ENCODE results near the gene LGMN.
"Not testable (repeated sequence)": the region's sequence is repeated elsewhere in the genome, so short reads cannot be mapped to it uniquely, and the experiment has no call there.

DNA sequence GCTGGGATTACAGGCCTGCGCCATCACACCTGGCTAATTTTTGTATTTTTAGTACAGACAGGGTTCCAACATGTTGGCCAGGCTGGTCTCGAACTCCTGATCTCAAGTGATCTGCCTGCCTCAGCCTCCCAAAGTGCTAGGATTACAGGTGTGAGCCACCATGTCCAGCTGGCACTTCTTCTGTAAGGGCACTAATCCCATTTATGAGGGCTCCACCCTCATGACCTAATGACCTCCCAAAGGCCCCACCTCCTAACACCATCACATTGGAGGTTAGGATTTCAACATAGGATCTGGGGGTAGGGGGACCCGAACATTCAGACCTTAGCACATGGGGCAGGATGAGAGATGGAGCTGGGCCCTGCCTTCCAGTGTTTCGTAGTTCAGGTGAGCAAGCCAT, 68.1 kb downstream of the LGMN start:
- not testable (repeated sequence) for TF ChIP-seq NFE2 (IDR thresholded peaks at IDR 0.05; ENCODE audit: low read depth); ZBTB49 (CRISPR knock-in tag; IDR thresholded peaks at IDR 0.05; ENCODE audit: borderline replicate concordance); CTBP1 (IDR thresholded peaks at IDR 0.05; ENCODE audit: borderline replicate concordance); SNRNP70 (optimal IDR thresholded peaks at IDR 0.05; ENCODE audit: low read depth, low read length); NONO (IDR thresholded peaks at IDR 0.05; ENCODE audit: low read depth in 2 of 2, low read length in 1 of 2); SP2 (IDR thresholded peaks at IDR 0.05; ENCODE audit: extremely low read depth, low read depth, low read length, poor library complexity, severe bottlenecking)
- TF ChIP-seq, protein P1, sequence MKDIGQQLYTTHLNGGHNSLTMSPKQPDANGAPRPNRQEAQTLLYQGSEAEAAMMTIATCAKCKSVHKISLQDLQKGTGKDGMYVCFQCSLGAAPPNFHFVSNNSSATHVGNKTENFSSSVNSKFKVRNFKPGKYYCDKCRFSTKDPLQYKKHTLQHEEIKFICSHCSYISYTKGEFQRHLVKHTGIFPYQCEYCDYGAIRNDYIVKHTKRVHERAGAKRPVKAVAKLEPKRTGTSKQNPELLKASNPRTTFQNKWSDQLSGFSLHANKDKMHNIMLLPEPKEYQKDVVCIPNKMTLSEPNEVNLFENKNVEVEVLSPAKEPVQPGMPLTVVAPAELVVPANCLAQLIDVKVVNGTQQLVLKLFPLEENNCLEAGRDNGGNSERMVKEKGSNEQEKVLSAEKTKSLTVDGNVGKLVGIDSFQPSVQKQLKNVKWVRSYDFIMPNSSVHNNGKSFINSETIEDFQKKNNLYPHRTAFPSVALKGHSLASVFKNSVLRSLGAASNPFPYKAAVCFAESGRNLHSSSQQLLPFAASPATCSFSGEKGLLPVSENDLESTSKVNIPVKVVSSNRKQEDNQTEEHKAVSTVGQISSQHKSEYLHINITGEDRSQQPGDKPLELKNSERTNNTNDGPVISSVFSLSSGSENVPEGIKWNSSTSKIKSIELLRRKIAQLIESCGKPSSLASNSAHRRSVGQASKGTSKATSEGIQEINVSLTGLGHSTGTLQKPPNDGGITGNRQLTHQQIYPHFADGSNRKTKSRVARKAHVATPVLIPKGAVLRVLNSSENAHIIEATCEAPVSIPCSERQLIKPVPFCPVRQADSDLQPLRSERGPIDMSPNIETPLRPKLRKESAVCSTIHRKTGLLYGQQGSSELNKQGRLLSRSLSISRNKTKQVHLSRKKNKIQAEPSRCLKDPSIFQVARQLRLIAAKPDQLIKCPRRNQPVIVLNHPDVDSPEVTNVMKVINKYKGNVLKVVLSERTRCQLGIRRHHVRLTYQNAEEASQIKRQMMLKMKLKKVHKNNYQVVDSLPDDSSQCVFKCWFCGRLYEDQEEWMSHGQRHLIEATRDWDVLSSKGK (CRISPR knock-in tag; IDR thresholded peaks at IDR 0.05): not testable (repeated sequence)
